Small intestine (tissue), 7 donors: ENCODE data around the gene ZNF319. TPM values are rescaled to one million over a fixed set of nuclear protein-coding genes. Genes with fewer than 3 reads are reported as not detected.

Experiments used
- DNase-seq, 2 donors: peaks; one replicate each; pipeline versions ENCODE4 v3.0.0 to v3.0.0-alpha.2; 2013
- FAIRE-seq: peaks from 2 replicates; lab custom pipeline; 2012; peaks lifted over from hg19 to GRCh38; lab: Jason Lieb, UNC
- H3K27ac ChIP-seq, 3 donors: one replicate each; pipeline ENCODE4 v1.5.1; 2013; ENCODE audit warnings: low read length in 2 of 3, mild to moderate bottlenecking in 2 of 3, control low read depth in 1 of 3, inconsistent platforms in 1 of 3, low read depth in 1 of 3, moderate library complexity in 1 of 3
- H3K27me3 ChIP-seq, 3 donors: one replicate each; pipeline ENCODE4 v1.6.1; 2013; ENCODE audit warnings: low read length in 3 of 3, inconsistent platforms in 1 of 3; ENCODE audit not compliant: control insufficient read depth in 3 of 3, insufficient read depth in 3 of 3
- H3K36me3 ChIP-seq, 3 donors: one replicate each; pipeline ENCODE4 v1.6.1; 2013; ENCODE audit warnings: low read length in 3 of 3, inconsistent platforms in 1 of 3, low read depth in 1 of 3, mild to moderate bottlenecking in 1 of 3, moderate library complexity in 1 of 3; ENCODE audit not compliant: control insufficient read depth in 3 of 3, insufficient read depth in 2 of 3
- H3K4me1 ChIP-seq, 3 donors: one replicate each; pipeline ENCODE4 v1.6.1; 2013; ENCODE audit warnings: low read length in 2 of 3, inconsistent platforms in 1 of 3, low read depth in 1 of 3, mild to moderate bottlenecking in 1 of 3, moderate library complexity in 1 of 3; ENCODE audit not compliant: control insufficient read depth in 3 of 3, insufficient read depth in 2 of 3
- H3K4me3 ChIP-seq, 3 donors: one replicate each; pipeline ENCODE4 v1.5.1; 2013; ENCODE audit warnings: low read length in 3 of 3, control low read depth in 1 of 3, inconsistent platforms in 1 of 3, low read depth in 1 of 3, mild to moderate bottlenecking in 1 of 3, moderate library complexity in 1 of 3
- H3K9me3 ChIP-seq, 2 donors: one replicate each; pipeline ENCODE4 v1.6.1; 2013; ENCODE audit warnings: low read depth in 1 of 2, low read length in 1 of 2; ENCODE audit not compliant: control insufficient read depth in 2 of 2, insufficient read depth in 1 of 2
- WGBS, 3 donors: extraction: QIAGEN DNeasy Blood & Tissue Kit; methylation state at CpG; one replicate each; pipeline ENCODE4 v1.1.7; 2013; 5-methylcytosine and 5-hydroxymethylcytosine counted together
- polyA plus RNA-seq, 4 donors: library from polyadenylated mRNA; stranded (reverse) in 3 of 4; unstranded in 1 of 4; fragments of 200-250 nt in 3 of 4; fragments of 120-200 nt in 1 of 4; gene quantifications; one replicate each; pipeline versions ENCODE4 v1.2.1 to v1.2.3, GENCODE V29; 2013
- donor health status: healthy with polysubstance abuse.
- donor health status: control.
- donor health status: control.
- donor health status: Bipolar disorder and iron deficiency.
- donor health status: healthy.

ZNF319 gene
- polyA plus RNA-seq, 4 donors, result 2.2 to 5.6 (median 3.2) TPM

DNA sequence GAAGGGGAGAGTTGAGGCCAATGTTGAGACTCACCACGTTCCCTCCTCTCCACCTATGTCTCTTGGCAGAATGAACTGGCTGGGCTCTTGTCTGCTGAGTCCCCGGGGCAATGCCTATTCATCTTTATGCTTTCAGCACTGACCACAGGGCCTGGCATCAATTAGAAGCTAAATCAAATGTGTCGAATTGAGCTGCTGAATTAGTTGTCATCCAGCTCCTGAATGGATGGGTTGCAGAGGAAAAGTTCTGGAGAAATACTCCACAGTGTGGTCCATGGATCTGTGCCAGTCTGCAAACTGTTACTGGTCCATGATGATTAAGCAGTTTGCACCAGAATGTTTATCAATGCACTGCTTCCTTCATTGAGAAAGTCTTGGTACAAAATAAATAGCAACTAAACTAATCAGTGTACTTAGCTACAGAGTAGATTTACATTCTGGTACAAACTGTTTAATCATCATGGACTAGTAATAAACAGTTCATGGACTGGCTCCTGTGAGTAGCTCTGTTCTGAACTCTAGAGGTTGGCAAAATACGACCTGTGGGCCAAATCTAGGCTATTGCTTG is 34.2 kb downstream of the ZNF319 start:
- Histone ChIP-seq H3K36me3 (no peaks in the 10 kb centered on the region), H3K4me1 (no peaks in the 10 kb centered on the region), H3K27me3 (no peaks in the 10 kb centered on the region), H3K4me3 (no peak overlapping the region), H3K9me3 (no peaks in the 10 kb centered on the region), H3K27ac (no peak overlapping the region)
- DNase-seq, result no peak
- FAIRE-seq, result no peak
- WGBS, 3 donors, result 48 to 50% (median 49%) methylated on average over 4 of the region's 4 CpGs

DNA sequence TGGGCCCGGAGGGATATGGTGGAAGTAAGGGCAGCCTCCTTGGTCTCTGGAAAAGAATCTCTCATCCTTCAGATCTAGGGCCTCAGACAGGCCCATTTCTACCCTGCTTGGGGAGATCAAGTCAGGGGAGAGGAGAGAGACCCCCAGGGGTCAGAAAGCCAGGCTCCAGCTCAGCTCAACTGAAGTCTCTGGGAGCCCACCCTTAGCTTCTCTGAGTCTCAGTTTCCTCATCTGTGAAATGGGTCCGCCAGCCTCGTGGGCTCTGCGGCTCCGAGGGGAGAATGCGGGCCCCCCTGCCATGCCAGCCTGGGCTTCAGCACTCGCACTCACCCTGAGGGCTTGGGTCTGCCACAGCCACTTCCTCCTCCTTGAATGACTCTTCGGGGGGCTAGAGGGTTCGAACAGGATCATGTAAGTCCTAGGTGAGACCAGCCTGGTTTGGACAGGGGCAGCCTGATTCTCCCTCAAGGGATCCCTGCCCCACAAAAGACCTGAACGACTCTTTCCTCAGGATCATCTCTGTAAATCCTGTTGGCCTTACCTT is 36.2 kb downstream of the ZNF319 start:
- Histone ChIP-seq H3K27ac (no peak overlapping the region), H3K4me1 (no peaks in the 10 kb centered on the region), H3K27me3 (no peaks in the 10 kb centered on the region), H3K36me3 (no peaks in the 10 kb centered on the region), H3K4me3 (no peak overlapping the region), H3K9me3 (no peaks in the 10 kb centered on the region)
- WGBS, 3 donors, result 73 to 85% (median 82%) methylated on average over 10 of the region's 10 CpGs
- FAIRE-seq (no peak), DNase-seq (no peak)

DNA sequence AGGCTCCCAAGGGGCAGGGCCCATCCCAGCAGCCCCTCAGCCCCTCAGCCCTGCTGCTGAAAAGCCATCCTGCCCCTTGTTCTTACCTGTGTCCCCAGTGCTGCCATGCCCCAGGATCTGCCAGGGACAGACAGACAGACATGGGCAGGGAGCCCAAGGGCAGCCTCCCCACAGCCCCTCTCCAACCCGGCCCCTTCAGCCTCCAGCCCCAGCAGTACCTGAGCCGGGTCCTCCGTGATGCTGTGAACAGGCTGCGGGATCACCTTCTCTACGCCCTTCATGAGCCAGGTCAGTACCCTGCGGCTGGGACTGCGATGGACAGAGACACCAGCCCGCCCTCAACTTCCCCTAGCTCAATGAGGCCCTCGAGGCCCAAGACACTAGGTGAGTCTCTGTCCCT is 37.7 kb downstream of the ZNF319 start:
- no peak for FAIRE-seq
- no peak for DNase-seq
- H3K27ac ChIP-seq, result no peak overlapping the region
- no peaks in the 10 kb centered on the region for H3K4me1 ChIP-seq
- H3K4me3 ChIP-seq, result no peak overlapping the region
- H3K27me3 ChIP-seq, result no peaks in the 10 kb centered on the region
- WGBS, 3 donors, result 73 to 85% (median 77%) methylated on average over 9 of the region's 9 CpGs
- H3K9me3 ChIP-seq, result no peaks in the 10 kb centered on the region
- H3K36me3 ChIP-seq, result no peaks in the 10 kb centered on the region

DNA sequence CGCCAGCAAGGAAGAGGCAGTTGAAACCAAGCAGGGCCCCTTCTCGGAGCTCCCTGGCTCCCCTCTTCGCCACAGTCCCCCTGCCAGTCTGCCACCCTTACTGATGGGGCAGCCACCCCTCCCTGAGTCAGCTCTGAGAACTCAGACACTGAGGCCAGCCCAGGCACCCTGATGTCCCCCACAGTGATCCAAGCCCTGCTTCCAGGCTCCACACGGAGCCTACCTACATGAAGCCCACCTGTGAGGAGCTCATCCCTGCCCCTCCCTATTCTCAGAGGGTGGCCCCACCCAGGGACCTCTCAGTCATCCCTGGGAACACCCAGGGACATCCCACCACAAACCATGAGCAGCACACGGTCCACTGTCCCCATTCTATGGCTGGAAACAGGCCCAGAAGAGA is 38.4 kb downstream of the ZNF319 start:
- DNase-seq (no peak), FAIRE-seq (no peak)
- Histone ChIP-seq H3K36me3 (no peaks in the 10 kb centered on the region), H3K4me1 (no peaks in the 10 kb centered on the region), H3K9me3 (no peaks in the 10 kb centered on the region), H3K27me3 (no peaks in the 10 kb centered on the region), H3K27ac (no peak overlapping the region), H3K4me3 (no peak overlapping the region)
- WGBS, 3 donors, result 51 to 66% (median 66%) methylated on average over 5 of the region's 5 CpGs

DNA sequence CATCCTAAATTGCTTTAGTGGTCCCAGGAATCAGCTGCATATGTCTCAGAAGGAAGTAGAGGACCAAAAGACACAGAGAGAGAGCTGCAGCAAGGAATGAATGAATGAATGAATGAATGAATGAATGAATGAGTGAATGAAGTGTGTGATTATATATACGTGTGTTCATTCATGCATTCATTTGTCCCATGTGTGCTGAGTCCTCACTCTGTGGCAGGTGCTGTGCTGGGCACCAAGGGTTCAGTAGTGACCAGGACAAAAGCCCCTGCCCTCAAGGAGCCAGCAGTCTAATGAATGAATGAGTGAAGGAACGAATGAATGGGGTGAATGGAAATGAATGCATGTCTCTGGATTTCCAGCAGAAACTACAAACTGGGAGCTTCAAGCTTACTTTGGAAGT is 38.9 kb downstream of the ZNF319 start:
- 41 to 63% (median 61%) methylated on average over 2 of the region's 2 CpGs for WGBS, 3 donors
- DNase-seq (no peak), FAIRE-seq (no peak)
- Histone ChIP-seq H3K9me3 (no peaks in the 10 kb centered on the region), H3K27ac (no peak overlapping the region), H3K4me3 (no peak overlapping the region), H3K4me1 (no peaks in the 10 kb centered on the region), H3K36me3 (no peaks in the 10 kb centered on the region), H3K27me3 (no peaks in the 10 kb centered on the region)

DNA sequence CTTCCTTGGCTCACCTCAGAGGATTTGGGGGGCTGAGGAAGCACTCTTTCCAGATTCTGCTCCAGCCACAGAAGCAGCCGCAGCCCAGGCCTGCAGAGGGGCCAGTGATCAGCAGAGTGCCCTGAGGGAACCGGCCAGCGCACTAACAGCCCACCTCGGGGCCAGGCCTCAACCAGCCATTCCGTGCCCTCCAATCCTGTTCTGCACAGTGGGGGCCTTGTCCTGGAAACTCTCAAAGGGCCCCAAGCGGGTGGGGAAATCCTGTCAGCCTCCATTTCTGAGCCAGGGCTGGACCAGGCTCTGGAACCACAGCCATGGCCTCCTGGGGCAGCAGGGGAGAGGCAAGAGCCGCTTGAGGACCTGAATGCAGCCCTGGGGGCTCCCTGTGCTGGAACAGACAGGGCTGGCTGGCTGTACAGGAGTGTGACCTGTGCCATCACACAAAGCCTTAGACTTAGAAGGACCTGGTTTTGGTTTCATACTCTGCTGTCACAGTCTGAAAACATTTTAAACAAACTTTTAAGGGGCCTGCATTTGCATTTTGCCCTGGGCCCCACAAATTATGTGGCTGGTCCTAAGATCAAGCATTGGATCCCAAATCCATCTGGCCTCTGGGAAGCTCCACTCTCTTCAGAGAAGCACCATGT is 39.5 kb downstream of the ZNF319 start:
- Histone ChIP-seq H3K27me3 (no peaks in the 10 kb centered on the region), H3K27ac (no peak overlapping the region), H3K9me3 (no peaks in the 10 kb centered on the region), H3K4me3 (no peak overlapping the region), H3K36me3 (no peaks in the 10 kb centered on the region), H3K4me1 (no peaks in the 10 kb centered on the region)
- WGBS, 3 donors, result 88 to 89% (median 89%) methylated on average over 7 of the region's 7 CpGs
- DNase-seq, result no peak
- no peak for FAIRE-seq

DNA sequence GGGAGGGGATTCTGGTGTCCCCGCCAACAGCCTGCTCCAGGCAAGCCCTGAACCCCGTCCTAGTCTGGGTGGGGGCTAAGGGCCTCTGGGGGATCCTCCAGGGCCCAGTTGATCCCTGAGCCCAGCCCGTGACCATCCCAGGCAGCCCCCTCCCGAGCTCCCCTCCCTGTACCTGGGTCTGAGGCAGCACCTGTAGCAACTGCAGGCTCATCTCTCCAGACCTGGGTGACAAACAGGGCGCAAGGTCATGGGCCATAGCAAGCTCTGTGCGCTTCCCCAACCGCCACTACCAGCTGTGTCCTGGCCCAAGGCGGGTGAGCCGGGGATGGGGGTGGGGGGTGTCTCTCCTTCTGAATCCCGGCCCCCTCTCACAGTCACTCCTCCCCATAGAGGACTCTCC is 40.2 kb downstream of the ZNF319 start:
- H3K36me3 ChIP-seq, result no peaks in the 10 kb centered on the region
- 64 to 85% (median 76%) methylated on average over 9 to 10 of the region's 10 CpGs for WGBS, 3 donors
- H3K4me3 ChIP-seq, result no peak overlapping the region
- no peak for FAIRE-seq
- DNase-seq, result no peak
- H3K9me3 ChIP-seq, result no peaks in the 10 kb centered on the region
- H3K27me3 ChIP-seq, result no peaks in the 10 kb centered on the region
- H3K27ac ChIP-seq, result no peak overlapping the region
- H3K4me1 ChIP-seq, result no peaks in the 10 kb centered on the region

DNA sequence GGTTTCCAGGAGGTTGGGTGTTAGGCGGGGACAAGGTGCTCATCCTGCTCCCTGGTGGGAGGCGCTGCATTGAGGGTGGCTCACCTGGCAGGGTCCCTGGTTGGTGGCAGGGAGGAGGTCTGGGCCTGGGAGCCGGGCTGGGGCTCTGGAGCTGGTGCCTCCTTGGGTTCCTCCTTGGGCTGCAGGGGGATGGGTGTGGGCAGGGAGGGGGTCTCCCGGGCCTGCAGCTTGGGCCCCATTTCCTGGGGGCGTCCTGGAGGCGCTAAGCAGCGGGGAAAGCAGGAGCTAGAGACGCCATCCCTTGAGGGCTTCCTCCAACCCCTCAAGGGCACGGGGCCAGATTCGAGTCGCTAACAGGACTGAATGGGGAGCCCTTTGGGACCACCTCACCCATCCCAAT is 40.7 kb downstream of the ZNF319 start:
- FAIRE-seq, result no peak
- DNase-seq, result no peak
- Histone ChIP-seq H3K4me1 (no peaks in the 10 kb centered on the region), H3K27ac (no peak overlapping the region), H3K4me3 (no peak overlapping the region), H3K9me3 (no peaks in the 10 kb centered on the region), H3K27me3 (no peaks in the 10 kb centered on the region), H3K36me3 (no peaks in the 10 kb centered on the region)
- WGBS, 3 donors, result 79 to 84% (median 82%) methylated on average over 11 of the region's 11 CpGs
